ENCODE data around the gene ARHGEF11.

The ARHGEF11 gene

DNA sequence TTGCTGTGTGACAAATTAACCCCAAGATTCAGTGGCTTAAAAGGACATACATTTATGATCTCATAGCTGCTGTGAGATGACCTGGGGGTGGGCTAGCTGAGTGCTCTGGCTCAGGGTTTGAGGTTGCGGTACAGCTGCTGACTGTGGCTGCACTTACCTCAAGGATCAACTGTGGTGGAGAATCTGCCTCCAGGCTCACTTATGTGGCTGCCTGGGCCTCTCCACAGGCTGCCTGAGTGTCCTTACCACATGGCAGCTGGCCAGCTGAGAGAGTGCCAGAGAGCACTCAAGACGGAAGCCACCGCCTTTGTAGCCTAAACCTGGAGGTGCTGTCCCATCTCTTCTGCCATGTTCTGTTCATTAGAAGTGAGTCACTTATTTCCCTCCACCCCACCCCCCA, 119.4 kb downstream of the ARHGEF11 start:
- peak; percentile 7 for DNase-seq

- DNase-seq: no peak
These were observed 120.2 kb downstream of the ARHGEF11 start for GRCh38 chr1:156925154-156926010.

DNA sequence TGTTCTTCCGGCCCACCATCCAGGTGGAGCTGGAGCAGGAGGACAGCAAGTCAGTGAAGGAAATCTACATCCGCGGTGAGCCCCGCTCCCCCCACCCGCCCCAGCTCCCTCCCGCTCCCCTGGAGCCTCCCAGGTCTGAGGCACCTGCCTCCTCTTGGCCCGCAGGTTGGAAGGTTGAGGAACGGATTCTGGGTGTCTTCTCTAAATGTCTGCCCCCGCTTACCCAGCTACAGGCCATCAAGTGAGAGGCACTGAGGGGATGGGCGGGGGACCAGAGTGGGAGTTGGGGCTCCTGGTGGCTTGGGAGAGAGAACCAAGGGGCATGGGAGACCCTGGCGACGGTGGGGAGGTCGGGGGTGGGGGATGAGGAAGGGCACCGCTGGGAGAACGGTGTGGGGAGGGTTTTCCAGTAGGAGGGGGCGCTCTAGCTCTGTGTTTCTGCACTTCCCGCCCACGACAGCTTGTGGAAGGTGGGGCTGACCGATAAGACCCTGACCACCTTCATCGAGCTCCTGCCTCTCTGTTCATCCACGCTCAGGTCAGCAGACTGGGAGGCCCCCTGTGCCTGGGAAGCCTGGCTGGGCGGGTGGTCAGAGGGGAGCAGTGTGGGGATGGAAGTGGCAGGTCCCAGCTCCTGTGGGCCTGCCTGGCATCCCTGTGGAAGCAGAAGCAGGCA, 120.9 kb downstream of the ARHGEF11 start:
- no peak for DNase-seq

GRCh38 chr1:156923670-156924477, 121.7 kb downstream of the ARHGEF11 start:
- DNase-seq: no peak

DNA sequence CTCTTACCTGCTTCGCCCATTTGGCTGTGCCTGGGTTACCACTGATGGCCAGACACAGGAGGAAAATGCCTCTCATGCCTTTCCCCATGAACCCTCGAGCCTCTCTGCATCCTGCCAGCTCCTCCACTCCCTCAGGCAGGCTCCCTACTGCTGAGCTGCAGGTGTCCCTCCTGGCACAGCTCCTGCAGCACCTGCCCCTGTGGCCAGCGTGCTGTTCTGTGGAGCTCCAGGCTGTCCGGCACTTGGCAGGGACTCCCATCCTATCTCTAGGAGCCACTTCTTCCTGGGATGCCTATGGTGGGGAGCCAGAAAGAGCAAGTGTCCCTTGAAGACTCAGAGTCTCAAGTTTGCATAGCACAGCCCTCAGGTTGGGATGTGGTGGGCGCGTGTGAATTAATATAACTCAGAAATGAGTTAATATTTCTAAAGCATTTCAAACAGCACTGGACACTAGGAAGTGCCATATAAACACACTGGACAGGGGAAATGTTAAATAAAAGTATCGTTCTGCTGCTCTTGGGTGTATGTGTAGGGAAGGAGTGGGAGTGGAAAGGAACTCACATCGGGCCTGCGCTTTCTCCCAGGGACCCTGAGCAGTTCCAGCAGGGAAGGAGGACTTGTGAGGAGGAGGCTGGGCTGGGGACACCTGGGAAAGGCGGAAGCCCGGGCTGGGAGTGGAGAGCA, 122.4 kb downstream of the ARHGEF11 start:
- no peak for DNase-seq

DNA sequence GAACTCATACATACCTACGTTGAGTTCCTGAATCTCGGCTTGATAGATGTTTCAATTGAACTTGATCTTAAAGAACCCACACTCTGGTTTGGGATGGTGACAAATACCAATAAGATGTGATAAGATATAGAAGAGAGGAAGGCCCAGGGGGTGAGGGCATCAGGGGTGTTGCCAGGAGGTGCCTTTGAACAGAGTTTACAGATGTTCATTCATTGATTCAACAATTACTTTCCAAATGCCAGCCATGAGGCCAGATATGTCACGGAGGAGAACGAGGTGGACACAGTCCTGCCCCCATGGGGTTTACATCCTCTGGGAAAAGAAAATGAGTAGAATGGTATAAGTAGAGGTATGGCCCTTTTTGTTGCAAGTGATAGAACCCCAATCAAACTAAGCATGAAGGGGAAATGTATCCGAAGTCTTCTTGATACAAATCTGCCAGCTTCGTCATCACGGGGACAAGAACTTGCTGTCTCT, 124.5 kb downstream of the ARHGEF11 start:
- DNase-seq: no peak

- peak; percentile 56 for DNase-seq
These were observed 125.1 kb downstream of the ARHGEF11 start, which contains the start of gene LRRC71 for GRCh38 chr1:156920233-156921052. Gene LRRC71 (plus strand): TSS chr1:156920632. CDS start chr1:156920804, 172 bp downstream.

DNA sequence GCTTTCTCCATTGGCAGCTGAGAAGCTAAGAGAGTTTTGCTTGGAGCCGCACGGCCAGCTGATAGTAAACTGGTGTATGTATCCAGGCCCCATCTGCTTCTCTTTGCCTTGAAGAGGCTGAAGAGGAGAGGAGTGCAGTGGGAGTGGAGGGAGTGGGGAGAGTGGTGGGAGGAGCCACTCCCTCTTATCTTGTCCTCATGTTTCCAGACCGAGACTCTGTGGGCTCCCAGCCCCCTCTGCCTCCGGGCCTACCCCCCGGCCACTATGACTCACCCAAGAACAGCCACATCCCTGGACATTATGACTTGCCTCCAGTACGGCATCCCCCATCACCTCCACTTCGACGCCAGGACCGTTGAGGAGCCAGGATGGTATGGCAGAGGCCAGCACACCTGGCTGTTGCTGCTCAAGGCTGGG, 131.1 kb downstream of the ARHGEF11 start:
- no peak for DNase-seq

- DNase-seq: no peak
These were observed 131.6 kb downstream of the ARHGEF11 start for GRCh38 chr1:156913809-156914387.

- DNase-seq: no peak
These were observed 132.4 kb downstream of the ARHGEF11 start for GRCh38 chr1:156912861-156913808.

DNA sequence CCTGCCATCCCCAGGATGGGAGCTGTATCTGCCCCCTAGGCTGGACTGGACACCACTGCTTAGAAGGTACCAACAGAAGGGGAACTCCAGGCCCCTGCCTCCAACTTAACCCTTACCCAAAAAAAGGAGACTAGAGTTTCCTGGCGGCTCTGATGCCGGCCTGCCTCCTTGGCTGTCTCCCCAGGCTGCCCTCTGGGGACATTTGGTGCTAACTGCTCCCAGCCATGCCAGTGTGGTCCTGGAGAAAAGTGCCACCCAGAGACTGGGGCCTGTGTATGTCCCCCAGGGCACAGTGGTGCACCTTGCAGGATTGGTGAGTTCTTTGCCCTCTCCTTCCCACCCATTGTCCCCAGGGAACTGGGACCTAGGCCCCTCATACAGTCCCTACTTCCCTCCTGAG, 133.2 kb downstream of the ARHGEF11 start:
- no peak for DNase-seq

GRCh38 chr1:156911577-156912298, 133.8 kb downstream of the ARHGEF11 start:
- DNase-seq: no peak

GRCh38 chr1:156910309-156910782, 135.2 kb downstream of the ARHGEF11 start:
- no peak for DNase-seq

DNA sequence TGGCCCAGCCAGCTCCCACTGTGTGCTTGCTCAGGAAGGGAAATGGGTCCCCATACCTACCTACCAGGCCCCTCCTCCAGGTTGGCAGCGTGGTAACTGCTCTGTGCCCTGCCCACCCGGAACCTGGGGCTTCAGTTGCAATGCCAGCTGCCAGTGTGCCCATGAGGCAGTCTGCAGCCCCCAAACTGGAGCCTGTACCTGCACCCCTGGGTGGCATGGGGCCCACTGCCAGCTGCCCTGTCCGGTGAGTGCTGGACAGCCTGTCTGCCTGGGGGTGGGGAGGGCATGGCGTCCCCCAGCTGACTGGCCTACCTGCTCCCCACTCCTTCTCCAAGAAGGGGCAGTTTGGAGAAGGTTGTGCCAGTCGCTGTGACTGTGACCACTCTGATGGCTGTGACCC, 135.9 kb downstream of the ARHGEF11 start:
- DNase-seq: no peak

DNA sequence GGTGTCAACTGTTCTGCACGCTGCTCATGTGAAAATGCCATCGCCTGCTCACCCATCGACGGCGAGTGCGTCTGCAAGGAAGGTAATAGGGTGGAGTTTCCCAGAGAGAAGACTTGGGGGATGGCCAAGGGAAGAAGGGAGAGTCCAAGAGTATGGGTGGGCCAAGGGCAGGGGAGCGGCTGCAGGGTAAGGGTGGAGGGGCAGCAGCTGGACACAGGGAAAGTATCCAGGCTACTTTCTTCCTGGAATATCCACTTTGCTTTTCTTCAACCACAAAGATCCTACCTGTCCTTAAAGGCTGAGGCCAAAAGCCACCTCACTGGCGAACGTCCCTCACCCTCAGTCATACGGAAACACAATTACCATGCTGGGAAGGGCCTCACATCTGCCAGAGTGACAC, 136.6 kb downstream of the ARHGEF11 start:
- DNase-seq: no peak

GRCh38 chr1:156908541-156908940, 137.0 kb downstream of the ARHGEF11 start:
- no peak for DNase-seq

DNA sequence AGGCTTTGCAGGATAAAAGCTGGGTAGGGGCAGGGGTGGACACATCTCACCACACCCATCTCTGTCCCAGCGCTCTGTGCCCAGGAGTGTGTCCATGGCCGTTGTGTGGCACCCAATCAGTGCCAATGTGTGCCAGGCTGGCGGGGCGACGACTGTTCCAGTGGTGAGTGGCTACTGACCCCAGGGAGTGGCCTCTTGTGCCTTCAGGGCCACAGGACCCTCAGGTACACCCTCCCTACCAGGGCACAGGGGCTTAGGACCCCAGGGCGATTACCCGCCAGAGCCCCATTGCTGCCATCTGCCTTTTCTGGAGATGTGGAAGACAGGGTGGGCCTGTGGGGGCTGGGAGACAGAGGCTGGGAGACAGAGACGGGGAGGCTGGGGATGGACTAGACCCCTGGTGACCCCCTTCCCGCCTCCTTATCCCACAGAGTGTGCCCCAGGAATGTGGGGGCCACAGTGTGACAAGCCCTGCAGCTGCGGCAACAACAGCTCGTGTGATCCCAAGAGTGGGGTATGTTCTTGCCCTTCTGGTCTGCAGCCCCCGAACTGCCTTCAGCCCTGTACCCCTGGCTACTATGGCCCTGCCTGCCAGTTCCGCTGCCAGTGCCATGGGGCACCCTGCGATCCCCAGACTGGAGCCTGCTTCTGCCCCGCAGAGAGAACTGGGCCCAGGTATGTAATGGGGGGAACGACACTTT, 139.2 kb downstream of the ARHGEF11 start:
- DNase-seq: no peak

DNA sequence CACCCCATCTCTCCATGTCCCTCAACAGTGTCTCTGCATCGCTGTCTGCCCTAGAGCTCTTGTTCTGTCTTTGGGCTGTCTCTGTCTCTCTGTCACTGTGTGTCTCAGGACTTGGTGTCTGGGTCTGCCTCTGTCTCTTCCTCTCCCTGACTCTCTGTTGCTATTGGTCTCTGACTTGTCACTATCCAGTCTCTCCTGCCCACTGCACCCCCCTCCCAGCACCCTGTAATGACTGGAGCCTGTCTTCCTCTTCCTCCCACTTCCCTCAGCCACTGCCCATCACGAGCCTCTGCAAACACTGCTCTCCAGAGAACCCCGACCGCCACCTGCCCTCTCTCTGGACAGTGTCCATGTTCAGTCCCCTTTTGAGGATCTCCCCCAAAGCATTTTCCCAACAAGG, 139.9 kb downstream of the ARHGEF11 start:
- DNase-seq: no peak

DNA sequence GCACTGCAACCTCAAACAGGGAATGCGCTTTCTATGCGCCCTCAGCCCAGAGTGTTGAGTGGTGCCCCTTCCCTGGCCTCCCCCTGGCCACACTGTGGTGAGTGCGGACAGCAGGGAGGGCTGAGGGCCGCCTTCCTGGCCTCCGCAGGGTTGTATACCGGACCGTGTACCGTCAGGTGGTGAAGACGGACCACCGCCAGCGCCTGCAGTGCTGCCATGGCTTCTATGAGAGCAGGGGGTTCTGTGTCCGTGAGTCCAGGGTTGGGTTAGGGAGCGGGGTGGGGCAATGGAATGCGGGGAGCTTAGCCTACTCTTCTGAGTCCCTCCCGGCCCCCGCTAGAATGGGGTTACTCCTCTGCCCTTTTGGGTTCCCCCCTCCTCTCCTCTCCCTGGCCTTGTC, 140.4 kb downstream of the ARHGEF11 start:
- no peak for DNase-seq

All from HCEC 1CT (cell line).